ENCODE data around the gene MMP2. TPM values are rescaled to one million over a fixed set of nuclear protein-coding genes. Genes with fewer than 3 reads are reported as not detected.

The MMP2 gene
- total RNA-seq, 1 experiment from 2014 or later: 61.3 TPM

DNA sequence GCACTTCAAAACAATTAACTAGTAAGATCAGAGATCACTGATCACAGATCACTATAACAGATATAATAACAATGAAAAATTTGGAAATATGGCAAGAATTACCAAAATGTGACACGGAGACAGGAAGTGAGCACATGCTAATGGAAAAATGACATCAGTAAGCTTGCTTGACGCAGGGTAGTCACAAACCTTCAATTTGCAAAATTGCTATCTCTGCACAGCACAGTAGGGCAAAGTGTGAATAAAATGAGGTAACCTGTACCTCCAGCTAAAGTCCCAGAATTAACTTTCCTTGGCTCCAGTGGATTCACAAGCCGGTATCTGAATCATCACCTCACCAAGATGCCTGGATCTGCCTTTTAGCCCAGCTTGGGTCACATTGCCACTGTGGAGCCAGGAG is 4.2 kb upstream of the MMP2 start:
- ChIA-PET POLR2A (no interaction called here), CTCF (interaction anchor here (2.3 to 3.8 kb wide), 2 partner anchors 10 to 27 kb away, joined by 9 to 40 read pairs; no protein-coding TSS in a partner anchor)
- Mint-ChIP-seq H3K4me3 (no peak overlapping the region), H3K36me3 (no peaks in the 10 kb centered on the region), H3K27ac (no peak overlapping the region), H3K4me1 (peaks cover 39% of the 10 kb centered on the region), H3K9me3 (no peaks in the 10 kb centered on the region), H3K27me3 (ENCODE audit: low read depth) (peaks cover 70% of the 10 kb centered on the region)
- no peak for ATAC-seq
- TF ChIP-seq ZNF232 (CRISPR knock-in tag; IDR thresholded peaks at IDR 0.05): no peak
- TF ChIP-seq, protein P1, sequence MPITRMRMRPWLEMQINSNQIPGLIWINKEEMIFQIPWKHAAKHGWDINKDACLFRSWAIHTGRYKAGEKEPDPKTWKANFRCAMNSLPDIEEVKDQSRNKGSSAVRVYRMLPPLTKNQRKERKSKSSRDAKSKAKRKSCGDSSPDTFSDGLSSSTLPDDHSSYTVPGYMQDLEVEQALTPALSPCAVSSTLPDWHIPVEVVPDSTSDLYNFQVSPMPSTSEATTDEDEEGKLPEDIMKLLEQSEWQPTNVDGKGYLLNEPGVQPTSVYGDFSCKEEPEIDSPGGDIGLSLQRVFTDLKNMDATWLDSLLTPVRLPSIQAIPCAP (CRISPR knock-in tag; IDR thresholded peaks at IDR 0.05): no peak
- TF ChIP-seq ZNF263 (CRISPR knock-in tag; IDR thresholded peaks at IDR 0.05; ENCODE audit: low read depth): no peak
- TF ChIP-seq JUN (CRISPR knock-in tag; IDR thresholded peaks at IDR 0.05): no peak
- no peak for TF ChIP-seq ZMAT4 (CRISPR knock-in tag; IDR thresholded peaks at IDR 0.05)
- TF ChIP-seq ZNF219 (CRISPR knock-in tag; IDR thresholded peaks at IDR 0.05; ENCODE audit: borderline replicate concordance): no peak
- no peak for TF ChIP-seq NFATC4 (CRISPR knock-in tag; IDR thresholded peaks at IDR 0.05)
- TF ChIP-seq ZNF532 (CRISPR knock-in tag; IDR thresholded peaks at IDR 0.05; ENCODE audit: borderline replicate concordance): no peak
- TF ChIP-seq ATF2 (CRISPR knock-in tag; IDR thresholded peaks at IDR 0.05; ENCODE audit: borderline replicate concordance, low read depth): no peak
- TF ChIP-seq EMX1 (CRISPR knock-in tag; IDR thresholded peaks at IDR 0.05): no peak
- TF ChIP-seq STAT6 (CRISPR knock-in tag; conservative IDR thresholded peaks at IDR 0.05; ENCODE audit: low read depth): no peak
- no peak for TF ChIP-seq TP53 (CRISPR knock-in tag; IDR thresholded peaks at IDR 0.05)
- no peak for TF ChIP-seq E2F1 (CRISPR knock-in tag; IDR thresholded peaks at IDR 0.05)
- TF ChIP-seq HMGXB4 (CRISPR knock-in tag; IDR thresholded peaks at IDR 0.05): no peak
- TF ChIP-seq, protein P2, sequence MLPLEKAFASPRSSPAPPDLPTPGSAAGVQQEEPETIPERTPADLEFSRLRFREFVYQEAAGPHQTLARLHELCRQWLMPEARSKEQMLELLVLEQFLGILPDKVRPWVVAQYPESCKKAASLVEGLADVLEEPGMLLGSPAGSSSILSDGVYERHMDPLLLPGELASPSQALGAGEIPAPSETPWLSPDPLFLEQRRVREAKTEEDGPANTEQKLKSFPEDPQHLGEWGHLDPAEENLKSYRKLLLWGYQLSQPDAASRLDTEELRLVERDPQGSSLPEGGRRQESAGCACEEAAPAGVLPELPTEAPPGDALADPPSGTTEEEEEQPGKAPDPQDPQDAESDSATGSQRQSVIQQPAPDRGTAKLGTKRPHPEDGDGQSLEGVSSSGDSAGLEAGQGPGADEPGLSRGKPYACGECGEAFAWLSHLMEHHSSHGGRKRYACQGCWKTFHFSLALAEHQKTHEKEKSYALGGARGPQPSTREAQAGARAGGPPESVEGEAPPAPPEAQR (CRISPR knock-in tag; IDR thresholded peaks at IDR 0.05): no peak
- no peak for TF ChIP-seq JAZF1 (CRISPR knock-in tag; IDR thresholded peaks at IDR 0.05)
- DNase-seq (ENCODE audit: low spot score): no peak

All from WTC11 (cell line).